Skeletal muscle tissue (tissue), 4 donors: Measurements from ENCODE around the gene SERGEF. TPM values are rescaled to one million over a fixed set of nuclear protein-coding genes. Genes with fewer than 3 reads are reported as not detected.

ENCODE experiments used
- H3K27ac ChIP-seq: one replicate; pipeline ENCODE4 v1.7.0; 2013; ENCODE audit warnings: mild to moderate bottlenecking, low read depth, low read length, inconsistent platforms
- H3K27me3 ChIP-seq, 3 donors: one replicate each; pipeline ENCODE4 v1.7.0; 2013; ENCODE audit warnings: low read length in 3 of 3; ENCODE audit not compliant: control insufficient read depth in 3 of 3, insufficient read depth in 3 of 3
- H3K36me3 ChIP-seq, 3 donors: one replicate each; pipeline ENCODE4 v1.7.0; 2013; ENCODE audit warnings: low read length in 3 of 3; ENCODE audit not compliant: control insufficient read depth in 3 of 3, insufficient read depth in 3 of 3
- H3K4me1 ChIP-seq, 3 donors: one replicate each; pipeline ENCODE4 v1.7.0; 2013; ENCODE audit warnings: low read length in 3 of 3, mild to moderate bottlenecking in 3 of 3; ENCODE audit not compliant: control insufficient read depth in 3 of 3, insufficient read depth in 3 of 3
- H3K4me3 ChIP-seq, 3 donors: one replicate each; pipeline ENCODE4 v1.7.0; 2013; ENCODE audit warnings: low read length in 3 of 3
- H3K9ac ChIP-seq, 3 donors: one replicate each; pipeline ENCODE4 v1.7.0; 2013; ENCODE audit warnings: low read length in 3 of 3, mild to moderate bottlenecking in 3 of 3, moderate library complexity in 2 of 3, low read depth in 1 of 3
- H3K9me3 ChIP-seq, 3 donors: one replicate each; pipeline ENCODE4 v1.7.0; 2013; ENCODE audit warnings: low read length in 3 of 3; ENCODE audit not compliant: control insufficient read depth in 3 of 3
- total RNA-seq: library from RNA; depleted of rRNA; stranded (reverse); fragments of >200 nt; gene quantifications from one replicate; pipeline ENCODE4 v1.2.3, GENCODE V29; 2014
- donor health status: Osteomylitis.

SERGEF gene
- total RNA-seq, 1 donor from 2014 or later = 16.2 TPM

GRCh38 chr11:17745023-17745772 is 267.6 kb downstream of the SERGEF start:
- H3K36me3 ChIP-seq = no peaks in the 10 kb centered on the region
- H3K27me3 ChIP-seq = no peaks in the 10 kb centered on the region
- peaks cover 8 to 60% (median 25%) of the 10 kb centered on the region in 3 donors for H3K4me1 ChIP-seq
- no peak overlapping the region for H3K9ac ChIP-seq
- H3K9me3 ChIP-seq = no peaks in the 10 kb centered on the region
- no peak overlapping the region for H3K27ac ChIP-seq
- H3K4me3 ChIP-seq = no peak overlapping the region

GRCh38 chr11:17744151-17744940 is 268.5 kb downstream of the SERGEF start:
- H3K9ac ChIP-seq = no peak overlapping the region
- H3K27me3 ChIP-seq = peaks cover 0 to 7% (median 5%) of the 10 kb centered on the region in 3 donors
- H3K36me3 ChIP-seq = no peaks in the 10 kb centered on the region
- no peaks in the 10 kb centered on the region for H3K9me3 ChIP-seq
- H3K27ac ChIP-seq = no peak overlapping the region
- no peak overlapping the region for H3K4me3 ChIP-seq
- H3K4me1 ChIP-seq = peaks cover 0 to 55% (median 16%) of the 10 kb centered on the region in 3 donors

GRCh38 chr11:17743808-17744119 is 269.1 kb downstream of the SERGEF start:
- Histone ChIP-seq H3K9me3 (no peaks in the 10 kb centered on the region), H3K27me3 (peaks cover 3 to 12% (median 7%) of the 10 kb centered on the region in 3 donors), H3K36me3 (no peaks in the 10 kb centered on the region), H3K9ac (peak overlapping the region in 1 of 3 donors; percentile 3), H3K4me3 (no peak overlapping the region), H3K27ac (no peak overlapping the region), H3K4me1 (peaks cover 0 to 53% (median 11%) of the 10 kb centered on the region in 3 donors)

- Histone ChIP-seq H3K36me3 (no peaks in the 10 kb centered on the region), H3K27me3 (peaks cover 7 to 15% (median 8%) of the 10 kb centered on the region in 3 donors), H3K27ac (no peak overlapping the region)
These were observed 269.6 kb downstream of the SERGEF start for GRCh38 chr11:17743026-17743807.

GRCh38 chr11:17742019-17742418 is 270.8 kb downstream of the SERGEF start:
- no peak overlapping the region for H3K27ac ChIP-seq
- H3K36me3 ChIP-seq = no peaks in the 10 kb centered on the region
- H3K27me3 ChIP-seq = peaks cover 18 to 27% (median 18%) of the 10 kb centered on the region in 3 donors
- no peaks in the 10 kb centered on the region for H3K9me3 ChIP-seq
- peak overlapping the region in 1 of 3 donors; percentile 45 for H3K9ac ChIP-seq
- H3K4me1 ChIP-seq = peaks cover 0 to 52% (median 6%) of the 10 kb centered on the region in 3 donors
- H3K4me3 ChIP-seq = no peak overlapping the region

More at GRCh38 chr11:17743026-17743807, 269.6 kb downstream of the SERGEF start:
- H3K9ac ChIP-seq = peak overlapping the region in 1 of 3 donors; percentile 3
- H3K4me3 ChIP-seq = no peak overlapping the region
- no peaks in the 10 kb centered on the region for H3K9me3 ChIP-seq
- peaks cover 0 to 51% (median 9%) of the 10 kb centered on the region in 3 donors for H3K4me1 ChIP-seq

DNA sequence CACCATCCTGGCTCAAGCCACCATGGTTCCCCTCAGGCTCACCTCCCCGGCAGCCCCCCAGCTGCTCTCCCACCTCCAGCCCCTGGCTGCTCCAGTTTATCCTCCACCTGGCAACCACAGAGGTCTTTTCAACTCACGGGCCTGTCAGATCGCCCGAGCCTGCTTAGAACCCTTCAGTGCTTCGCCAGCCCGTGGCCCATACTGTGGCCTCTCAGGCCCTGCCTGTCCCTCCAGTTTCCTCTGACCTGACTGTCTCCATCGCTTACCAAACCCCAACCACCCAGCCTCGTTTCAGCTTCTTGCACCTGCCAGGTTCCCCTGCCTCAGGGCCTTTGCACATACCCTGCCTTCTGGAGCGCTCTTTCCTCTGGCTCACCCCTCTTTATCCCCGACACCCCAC is 271.4 kb downstream of the SERGEF start:
- H3K27me3 ChIP-seq = peaks cover 21 to 32% (median 23%) of the 10 kb centered on the region in 3 donors
- no peaks in the 10 kb centered on the region for H3K36me3 ChIP-seq
- peaks cover 0 to 55% (median 6%) of the 10 kb centered on the region in 3 donors for H3K4me1 ChIP-seq
- no peaks in the 10 kb centered on the region for H3K9me3 ChIP-seq
- no peak overlapping the region for H3K27ac ChIP-seq
- H3K4me3 ChIP-seq = no peak overlapping the region
- H3K9ac ChIP-seq = peak overlapping the region in 1 of 3 donors; percentile 45

DNA sequence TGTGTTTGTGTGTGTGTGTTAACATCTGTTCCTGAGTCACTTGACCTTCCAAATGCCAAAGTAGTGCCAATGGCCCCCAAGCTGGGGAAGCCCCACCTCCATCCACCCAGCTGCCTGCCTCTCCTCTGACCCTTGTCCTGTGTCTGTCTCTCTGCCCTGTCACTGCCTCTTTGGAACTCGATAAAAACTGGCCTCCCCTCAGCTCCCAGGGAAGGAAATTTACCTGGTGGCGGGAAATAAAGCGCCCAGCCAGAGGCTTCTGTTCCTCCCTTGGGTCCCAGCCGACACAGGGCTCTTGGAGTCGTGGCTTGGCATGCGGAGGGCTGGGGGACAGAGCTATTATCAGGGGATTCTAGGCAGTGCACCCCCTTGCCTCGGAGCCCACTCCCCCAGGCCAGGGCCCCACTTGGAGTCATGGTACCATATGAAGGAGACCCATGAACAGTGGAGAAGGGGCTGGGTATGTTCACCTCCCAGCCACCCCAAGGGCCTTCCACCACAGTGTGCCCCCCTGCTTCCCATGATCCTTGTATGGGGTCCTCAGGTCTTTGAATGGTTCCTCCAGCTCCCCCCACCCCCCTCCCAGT is 272.1 kb downstream of the SERGEF start:
- no peak overlapping the region for H3K27ac ChIP-seq
- H3K27me3 ChIP-seq = peaks cover 28 to 40% (median 30%) of the 10 kb centered on the region in 3 donors
- H3K9ac ChIP-seq = no peak overlapping the region
- H3K4me1 ChIP-seq = peaks cover 0 to 63% (median 9%) of the 10 kb centered on the region in 3 donors
- no peak overlapping the region for H3K4me3 ChIP-seq
- no peaks in the 10 kb centered on the region for H3K9me3 ChIP-seq
- no peaks in the 10 kb centered on the region for H3K36me3 ChIP-seq

DNA sequence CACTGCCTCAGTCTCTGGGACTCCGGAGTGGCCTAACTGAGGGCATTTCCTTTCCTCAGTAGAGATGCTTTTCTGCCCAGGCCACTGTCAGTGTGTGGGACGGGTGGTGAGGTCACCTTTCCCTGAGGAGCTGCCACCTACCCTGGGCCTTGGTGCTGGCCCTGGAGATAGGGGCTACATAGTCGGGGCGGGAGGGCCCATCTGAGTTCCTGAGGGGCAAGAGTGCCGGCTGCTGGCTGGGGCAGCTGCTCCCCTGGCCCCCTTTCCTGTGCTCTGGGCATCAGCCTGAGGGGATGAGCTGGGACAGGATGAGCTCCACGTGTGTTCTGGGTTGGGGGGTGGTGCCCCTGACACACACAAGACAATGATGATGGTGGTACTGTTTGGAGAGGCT is 272.9 kb downstream of the SERGEF start:
- H3K9me3 ChIP-seq = no peaks in the 10 kb centered on the region
- H3K9ac ChIP-seq = no peak overlapping the region
- H3K4me1 ChIP-seq = peaks cover 0 to 68% (median 14%) of the 10 kb centered on the region in 3 donors
- H3K27ac ChIP-seq = no peak overlapping the region
- H3K4me3 ChIP-seq = no peak overlapping the region
- H3K27me3 ChIP-seq = peaks cover 29 to 40% (median 30%) of the 10 kb centered on the region in 3 donors
- no peaks in the 10 kb centered on the region for H3K36me3 ChIP-seq

DNA sequence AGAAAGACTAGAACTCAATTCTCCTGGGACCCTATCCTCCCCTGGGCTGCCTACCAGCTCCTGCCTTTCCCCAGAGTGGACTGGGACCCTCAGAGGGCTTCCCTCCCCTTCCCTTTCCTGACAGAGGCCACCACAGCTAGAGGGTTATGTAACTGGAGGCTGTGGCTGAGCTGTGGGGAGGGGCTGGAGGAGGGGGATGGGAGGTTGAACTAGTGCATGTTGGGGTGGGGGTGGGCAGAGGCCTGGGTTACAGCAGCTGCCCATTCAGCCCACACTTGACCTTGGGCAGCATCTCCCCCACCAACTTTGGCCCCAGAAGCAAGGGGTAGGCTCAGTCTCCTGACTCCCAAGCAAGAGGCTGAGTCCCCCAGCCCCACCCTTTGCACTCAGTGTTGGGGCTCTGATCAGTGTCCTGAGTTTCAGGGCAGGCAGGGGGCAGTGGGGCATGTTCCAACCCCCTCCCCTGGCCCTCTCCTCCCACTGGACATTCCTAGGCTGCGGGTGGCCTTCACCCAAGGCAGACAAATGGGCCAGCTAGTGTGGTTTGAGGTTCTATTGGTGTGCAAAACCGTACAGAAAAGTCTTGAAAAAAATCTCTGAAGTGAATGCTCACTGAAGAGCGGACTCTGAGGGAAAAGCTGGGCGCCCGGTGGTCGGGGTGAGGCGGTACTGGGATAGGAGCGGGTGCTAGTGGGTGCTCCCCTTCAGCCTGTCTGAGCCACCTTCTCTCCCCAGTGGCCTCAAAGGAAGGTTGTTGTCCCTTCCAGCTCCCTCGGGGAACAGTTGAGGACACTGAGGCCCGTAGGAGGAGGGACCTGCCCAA is 274.5 kb downstream of the SERGEF start:
- Histone ChIP-seq H3K4me1 (peaks cover 3 to 67% (median 24%) of the 10 kb centered on the region in 3 donors), H3K27ac (no peak overlapping the region), H3K36me3 (no peaks in the 10 kb centered on the region), H3K9ac (peak overlapping the region in 1 of 3 donors; percentile 50), H3K9me3 (no peaks in the 10 kb centered on the region), H3K27me3 (peaks cover 30 to 40% (median 34%) of the 10 kb centered on the region in 3 donors), H3K4me3 (no peak overlapping the region)
